A673 (cell line): ENCODE measurements around the gene WDSUB1.

ENCODE experiments used
- CTCF ChIP-seq: fragments of 300-800, 200-600 bp; sonication (generic); conservative IDR thresholded peaks from 2 replicates; pipeline ENCODE4 v1.5.1; 2017; ENCODE audit warnings: low read depth, mild to moderate bottlenecking, antibody characterized with exemption, low read length, moderate library complexity, mixed read lengths
- EZH2 ChIP-seq: fragments of 200-600 bp; sonication (generic); IDR thresholded peaks from 2 replicates; pipeline ENCODE4 v1.6.1; 2017; ENCODE audit warnings: borderline replicate concordance, low read depth, mild to moderate bottlenecking, mixed read lengths, antibody characterized with exemption, low read length; ENCODE audit not compliant: poor library complexity, severe bottlenecking

GRCh38 chr2:159196393-159196925 lies 90.0 kb downstream of the WDSUB1 start:
- TF ChIP-seq CTCF = no peak
- TF ChIP-seq EZH2 = no peak
